Liver (tissue), 3 donors: ENCODE data around the gene PLCB3.

Experiments
- ATF3 ChIP-seq: IDR thresholded peaks from 2 replicates; pipeline ENCODE4 v1.6.1; 2016; ENCODE audit warnings: antibody characterized with exemption
- CTCF ChIP-seq: fragments of 150-350 bp; IDR thresholded peaks from 2 replicates; pipeline ENCODE4 v1.5.1; 2017; ENCODE audit warnings: improper control_type of control experiment, low read depth, low read length; ENCODE audit not compliant: missing input control
- EGR1 ChIP-seq, 2 donors: IDR thresholded peaks; 2 replicates each; pipeline ENCODE4 v1.6.1; 2016 to 2018; ENCODE audit warnings: antibody characterized with exemption in 2 of 2, low read depth in 2 of 2
- GABPA ChIP-seq, 2 donors: IDR thresholded peaks in 1 of 2; conservative IDR thresholded peaks in 1 of 2; 2 replicates each; pipeline ENCODE4 v1.6.1; 2016; ENCODE audit warnings: antibody characterized with exemption in 2 of 2, mild to moderate bottlenecking in 1 of 2, moderate library complexity in 1 of 2
- HNF4G ChIP-seq: IDR thresholded peaks from 2 replicates; pipeline ENCODE4 v1.6.1; 2016; ENCODE audit warnings: antibody characterized with exemption
- JUND ChIP-seq, 2 donors: IDR thresholded peaks; 2 replicates each; pipeline ENCODE4 v1.6.1; 2016; ENCODE audit warnings: antibody characterized with exemption in 2 of 2
- MAX ChIP-seq: IDR thresholded peaks from 2 replicates; pipeline ENCODE4 v1.6.1; 2016; ENCODE audit warnings: antibody characterized with exemption
- RAD21 ChIP-seq, 2 donors: IDR thresholded peaks; 2 replicates each; pipeline ENCODE4 v1.6.1; 2016; ENCODE audit warnings: antibody characterized with exemption in 2 of 2, mild to moderate bottlenecking in 2 of 2
- REST ChIP-seq: IDR thresholded peaks from 2 replicates; pipeline ENCODE4 v1.6.1; 2016; ENCODE audit warnings: antibody characterized with exemption, mild to moderate bottlenecking
- SP1 ChIP-seq: IDR thresholded peaks from 2 replicates; pipeline ENCODE4 v1.6.1; 2018; ENCODE audit warnings: antibody characterized with exemption, mild to moderate bottlenecking
- TAF1 ChIP-seq: conservative IDR thresholded peaks from 2 replicates; pipeline ENCODE4 v1.6.1; 2016; ENCODE audit warnings: antibody characterized with exemption, mild to moderate bottlenecking
- YY1 ChIP-seq: IDR thresholded peaks from 2 replicates; pipeline ENCODE4 v1.6.1; 2016; ENCODE audit warnings: antibody characterized with exemption, mild to moderate bottlenecking
- ZBTB33 ChIP-seq: IDR thresholded peaks from 2 replicates; pipeline ENCODE4 v1.6.1; 2016; ENCODE audit warnings: antibody characterized with exemption
- donor health status: healthy.
- donor health status: healthy.

- TF ChIP-seq CTCF (no peak), MAX (no peak), TAF1 (no peak), ZBTB33 (no peak), RAD21 (IDR thresholded peaks at IDR 0.05) (no peak), YY1 (no peak), REST (no peak), SP1 (no peak), ATF3 (no peak), HNF4G (no peak), GABPA (IDR thresholded peaks at IDR 0.05 in 1 of 2, conservative IDR thresholded peaks at IDR 0.05 in 1 of 2) (no peak), EGR1 (IDR thresholded peaks at IDR 0.05; ENCODE audit: low read depth in 2 of 2) (no peak), JUND (IDR thresholded peaks at IDR 0.05) (no peak)
Measured at GRCh38 chr11:64223001-64223651, 28.2 kb upstream of the PLCB3 start.
